ENCODE measurements around the gene HES2. TPM values are rescaled to one million over a fixed set of nuclear protein-coding genes. Genes with fewer than 3 reads are reported as not detected.
"Not testable (repeated sequence)": the region's sequence is repeated elsewhere in the genome, so short reads cannot be mapped to it uniquely, and the experiment has no call there.

HES2 gene
- total RNA-seq, 4 donors from 2014 or later: not detected

GRCh38 chr1:6447016-6447817, 27.5 kb upstream of the HES2 start:
- intact Hi-C loops (cut with DNase I): no loop called here
- Histone ChIP-seq H3K27ac (no peak overlapping the region), H3K9me3 (no peaks in the 10 kb centered on the region), H3K27me3 (peaks cover 17% of the 10 kb centered on the region), H3K36me3 (no peaks in the 10 kb centered on the region), H3K4me3 (replicated peaks in 1 of 3) (no peak overlapping the region), H3K4me1 (peaks cover 0 to 20% of the 10 kb centered on the region in 2 donors)
- no peak for DNase-seq
- TF ChIP-seq CTCF (IDR thresholded peaks at IDR 0.05): no peak
- TF ChIP-seq POLR2A (IDR thresholded peaks at IDR 0.05): no peak
- WGBS, 2 donors: 3 to 6% methylated on average over 18 of the region's 67 CpGs

DNA sequence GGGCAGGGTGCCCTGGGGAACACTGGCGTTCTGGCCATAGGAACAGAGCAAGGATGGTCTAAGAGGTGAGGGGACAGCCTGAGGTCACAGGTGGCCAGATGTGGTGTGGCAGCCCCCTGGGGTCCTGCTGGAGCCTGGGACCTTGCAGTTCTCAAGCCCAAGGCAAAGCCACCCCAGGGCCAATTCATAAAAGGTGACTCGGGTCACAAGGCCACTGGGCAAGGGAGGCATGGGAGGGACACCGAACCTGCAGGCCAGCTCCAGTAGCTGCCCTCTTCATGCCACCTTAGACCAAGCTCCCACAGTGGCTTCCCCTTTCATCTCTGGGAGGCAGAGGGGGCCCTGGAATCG, 26.9 kb upstream of the HES2 start:
- Histone ChIP-seq H3K9me3 (no peaks in the 10 kb centered on the region), H3K36me3 (no peaks in the 10 kb centered on the region), H3K4me3 (replicated peaks in 1 of 3) (no peak overlapping the region), H3K27ac (no peak overlapping the region), H3K27me3 (peaks cover 17% of the 10 kb centered on the region), H3K4me1 (peaks cover 0 to 20% of the 10 kb centered on the region in 2 donors)
- no peak for DNase-seq
- TF ChIP-seq CTCF (IDR thresholded peaks at IDR 0.05): no peak
- TF ChIP-seq POLR2A (IDR thresholded peaks at IDR 0.05): no peak
- WGBS, 2 donors: 64% methylated on average over 3 to 4 of the region's 4 CpGs
- intact Hi-C loops (cut with DNase I): no loop called here

DNA sequence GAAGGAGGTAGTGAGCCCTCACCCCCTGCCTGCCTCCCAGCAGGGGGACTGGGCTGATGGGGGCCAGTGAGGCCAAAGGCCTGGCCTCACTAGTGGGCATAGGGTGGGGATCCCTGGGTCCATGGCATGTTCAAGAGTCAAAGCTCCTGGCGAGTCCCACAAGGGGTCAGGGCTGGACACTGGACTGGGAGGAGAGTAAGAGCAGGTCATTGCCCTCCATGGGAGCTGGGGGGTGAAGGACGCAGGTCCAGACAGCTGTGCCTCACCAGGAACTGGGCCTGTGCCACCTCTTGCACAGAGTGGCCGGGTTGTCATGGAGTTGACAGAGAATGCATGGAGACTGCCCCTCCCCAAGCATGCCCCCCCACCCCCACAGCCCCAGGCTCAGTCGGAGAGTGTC, 26.2 kb upstream of the HES2 start:
- H3K36me3 ChIP-seq; H3K27ac ChIP-seq; intact Hi-C loops (cut with DNase I); H3K9me3 ChIP-seq; H3K4me3 ChIP-seq (replicated peaks in 1 of 3); DNase-seq: not testable (repeated sequence)
- 71 to 100% methylated on average over 2 to 4 of the region's 4 CpGs for WGBS, 2 donors
- peaks cover 0 to 20% of the 10 kb centered on the region in 2 donors for H3K4me1 ChIP-seq
- H3K27me3 ChIP-seq: peaks cover 17% of the 10 kb centered on the region

DNA sequence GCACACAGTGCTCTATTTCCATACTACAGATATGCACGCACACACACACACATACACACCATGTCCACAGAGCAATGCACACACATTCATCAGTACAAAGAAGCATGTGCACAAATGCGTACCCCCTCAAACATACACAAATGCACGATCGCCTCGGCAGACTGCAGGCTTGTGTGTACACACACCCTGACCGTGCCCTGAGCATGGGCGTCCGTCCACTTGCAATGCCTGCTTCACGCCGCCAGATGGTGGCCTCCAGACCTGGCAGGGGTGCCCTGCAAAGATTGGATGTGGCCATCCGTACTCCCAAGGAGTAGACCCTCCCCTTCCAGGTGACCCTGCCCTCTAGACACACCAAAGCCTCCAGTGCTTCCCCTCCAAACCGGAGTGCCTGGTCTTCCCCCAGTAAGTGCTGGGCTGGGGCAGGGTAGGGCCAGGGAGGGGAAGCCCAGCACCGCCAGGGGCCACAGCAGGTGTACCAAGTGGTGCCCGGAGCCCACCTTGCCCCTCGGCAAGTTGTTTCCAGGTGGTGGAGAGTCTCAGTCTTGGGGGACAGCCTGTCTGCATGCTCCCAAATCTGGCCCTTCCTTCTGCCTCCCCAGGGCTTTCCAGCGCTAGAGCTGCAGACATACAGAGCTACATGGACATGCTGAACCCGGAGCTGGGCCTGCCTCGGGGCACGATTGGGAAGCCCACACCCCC, 25.5 kb upstream of the HES2 start:
- Histone ChIP-seq H3K9me3 (no peaks in the 10 kb centered on the region), H3K27ac (no peak overlapping the region), H3K4me3 (replicated peaks in 1 of 3) (no peak overlapping the region), H3K27me3 (peaks cover 17% of the 10 kb centered on the region), H3K36me3 (no peaks in the 10 kb centered on the region), H3K4me1 (peaks cover 0 to 25% of the 10 kb centered on the region in 2 donors)
- peak; percentile 44 to 49 for DNase-seq
- 45 to 59% methylated on average over 13 to 15 of the region's 19 CpGs for WGBS, 2 donors
- intact Hi-C loops (cut with DNase I): no loop called here
- TF ChIP-seq POLR2A (IDR thresholded peaks at IDR 0.05) (no peak), CTCF (IDR thresholded peaks at IDR 0.05) (peak in 5 of 6 experiments; percentile 20 to 59 (median 39))

DNA sequence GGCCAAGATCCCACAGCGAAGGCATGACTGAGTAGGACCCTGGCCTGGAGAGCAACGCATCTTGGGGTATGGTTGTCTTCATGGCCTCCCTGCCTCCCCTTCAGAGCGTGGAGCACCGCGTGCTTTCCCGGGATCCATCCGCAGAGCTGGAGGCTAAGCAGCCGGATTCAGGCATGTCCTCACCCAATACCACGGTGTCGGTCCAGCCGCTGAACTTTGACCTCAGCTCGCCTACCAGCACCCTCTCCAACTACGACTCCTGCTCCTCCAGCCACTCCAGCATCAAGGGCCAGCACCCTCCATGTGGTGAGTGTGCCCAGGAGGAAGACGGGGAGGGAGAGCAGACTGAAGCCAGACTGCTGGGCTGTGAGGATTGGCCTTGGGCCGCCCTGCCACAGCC, 24.7 kb upstream of the HES2 start:
- peaks cover 13% of the 10 kb centered on the region for H3K27me3 ChIP-seq
- WGBS, 2 donors: 87% methylated on average over 14 to 15 of the region's 15 CpGs

More for the DNA sequence above, 24.7 kb upstream of the HES2 start:
- intact Hi-C loops (cut with DNase I): no loop called here
- H3K4me1 ChIP-seq: peaks cover 0 to 28% of the 10 kb centered on the region in 2 donors
- H3K9me3 ChIP-seq: no peaks in the 10 kb centered on the region
- no peak overlapping the region for H3K4me3 ChIP-seq (replicated peaks in 1 of 3)
- no peak for DNase-seq
- no peaks in the 10 kb centered on the region for H3K36me3 ChIP-seq
- H3K27ac ChIP-seq: no peak overlapping the region
- no peak for TF ChIP-seq CTCF (IDR thresholded peaks at IDR 0.05)
- TF ChIP-seq POLR2A (IDR thresholded peaks at IDR 0.05): no peak
